Measurements from ENCODE around the gene DCLK3. TPM values are rescaled to one million over a fixed set of nuclear protein-coding genes. Genes with fewer than 3 reads are reported as not detected.

Gene DCLK3
- total and polyA plus RNA-seq, 2 donors (not counting 1 experiment from before 2014, with no cell fraction given) = not detected

DNA sequence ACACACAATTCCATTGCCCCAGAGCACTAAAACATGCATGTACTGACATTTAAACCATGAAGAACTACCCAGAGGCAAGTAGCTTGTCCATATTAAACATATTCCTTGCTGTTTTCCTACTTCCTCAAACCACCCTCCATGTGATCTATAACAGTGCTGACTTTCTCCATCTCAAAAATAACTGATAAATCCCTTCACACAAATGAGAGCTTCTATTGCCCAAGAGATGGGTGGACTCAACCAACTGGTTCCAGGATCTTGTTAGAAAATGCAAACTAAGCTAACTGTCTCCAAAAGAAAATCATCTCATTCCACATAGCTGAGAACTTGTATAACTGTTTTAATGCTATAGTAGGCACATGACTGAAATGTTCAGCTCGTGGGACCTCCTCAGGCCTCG is 29.6 kb downstream of the DCLK3 start:
- Histone ChIP-seq H3K27me3 (replicated peaks in 1 of 4; ENCODE audit: control extremely low read depth in 1 of 4, control insufficient read depth in 3 of 4, insufficient read depth in 4 of 4, low read length in 3 of 4) (no peaks in the 10 kb centered on the region), H3K27ac (ENCODE audit: low read length in 2 of 2) (no peak overlapping the region), H4K20me1 (ENCODE audit: control insufficient read depth, insufficient read depth, low read length, poor library complexity, severe bottlenecking) (no peaks in the 10 kb centered on the region), H2AFZ (ENCODE audit: insufficient read depth, low read depth, low read length, poor library complexity, severe bottlenecking) (no peak overlapping the region), H3K79me2 (ENCODE audit: control insufficient read depth, insufficient read depth, low read length) (no peaks in the 10 kb centered on the region), H3K4me1 (ENCODE audit: control insufficient read depth in 2 of 2, insufficient read depth in 2 of 2, low read length in 2 of 2) (no peaks in the 10 kb centered on the region), H3K4me2 (replicated peaks; ENCODE audit: low read depth, low read length, poor library complexity, severe bottlenecking) (no peak overlapping the region), H3K9me3 (ENCODE audit: control extremely low read depth in 1 of 3, control insufficient read depth in 2 of 3, insufficient read depth in 1 of 3, low read length in 2 of 3) (no peaks in the 10 kb centered on the region), H3K4me3 (ENCODE audit: control extremely low read depth in 1 of 5, extremely low read depth in 1 of 5, insufficient read depth in 1 of 5, low read depth in 2 of 5, low read length in 4 of 5) (no peak overlapping the region), H3K36me3 (replicated peaks in 1 of 2; ENCODE audit: control extremely low read depth in 1 of 2, control insufficient read depth in 1 of 2, extremely low read depth in 1 of 2, insufficient read depth in 2 of 2, low read length in 1 of 2) (no peaks in the 10 kb centered on the region), H3K9ac (ENCODE audit: low read length) (no peak overlapping the region)
- no peak overlapping the region for H3K27ac Mint-ChIP-seq
- POLR2A ChIA-PET = no interaction called here
- ATAC-seq (ENCODE audit: low read depth) (no peak), DNase-seq (no peak)
- no peak overlapping the region for H3K4me3 Mint-ChIP-seq
- H3K4me1 Mint-ChIP-seq = no peaks in the 10 kb centered on the region
- H3K27me3 Mint-ChIP-seq = peaks cover 9% of the 10 kb centered on the region
- TF ChIP-seq EZH2 (IDR thresholded peaks at IDR 0.05; ENCODE audit: borderline replicate concordance, insufficient read depth, low read depth, low read length, poor library complexity, severe bottlenecking) = no peak
- CTCF ChIA-PET = interaction anchor here (0.8 to 3.0 kb wide), 3 partner anchors 16 to 479 kb away, joined by 3 to 10 read pairs (median 3); no protein-coding TSS in a partner anchor
- intact Hi-C loops (cut with micrococcal nuclease) = no loop called here
- 89% methylated on average over 1 of the region's 2 CpGs for WGBS (ENCODE audit: insufficient coverage)
- H3K9me3 Mint-ChIP-seq (ENCODE audit: insufficient read depth) = no peaks in the 10 kb centered on the region

GRCh38 chr3:36733723-36734122 is 30.6 kb downstream of the DCLK3 start:
- Mint-ChIP-seq H3K27ac (no peak overlapping the region), H3K9me3 (ENCODE audit: insufficient read depth) (no peaks in the 10 kb centered on the region), H3K4me3 (no peak overlapping the region), H3K27me3 (peaks cover 11% of the 10 kb centered on the region), H3K4me1 (no peaks in the 10 kb centered on the region)
- ATAC-seq (ENCODE audit: low read depth) (no peak), DNase-seq (no peak)
- no peak overlapping the region for H3K9ac ChIP-seq (ENCODE audit: low read length)
- no peaks in the 10 kb centered on the region for H4K20me1 ChIP-seq (ENCODE audit: control insufficient read depth, insufficient read depth, low read length, poor library complexity, severe bottlenecking)
- peaks cover 0 to under 1% (median 0%) of the 10 kb centered on the region in 4 experiments for H3K27me3 ChIP-seq (replicated peaks in 1 of 4; ENCODE audit: control extremely low read depth in 1 of 4, control insufficient read depth in 3 of 4, insufficient read depth in 4 of 4, low read length in 3 of 4)
- no peaks in the 10 kb centered on the region for H3K36me3 ChIP-seq (replicated peaks in 1 of 2; ENCODE audit: control extremely low read depth in 1 of 2, control insufficient read depth in 1 of 2, extremely low read depth in 1 of 2, insufficient read depth in 2 of 2, low read length in 1 of 2)
- H3K9me3 ChIP-seq (ENCODE audit: control extremely low read depth in 1 of 3, control insufficient read depth in 2 of 3, insufficient read depth in 1 of 3, low read length in 2 of 3) = no peaks in the 10 kb centered on the region
- ChIA-PET CTCF (interaction anchor here (0.7 to 3.0 kb wide), 3 partner anchors 225 to 480 kb away, joined by 3 to 10 read pairs (median 5); no protein-coding TSS in a partner anchor), POLR2A (no interaction called here)
- H3K4me3 ChIP-seq (ENCODE audit: control extremely low read depth in 1 of 5, extremely low read depth in 1 of 5, insufficient read depth in 1 of 5, low read depth in 2 of 5, low read length in 4 of 5) = no peak overlapping the region
- TF ChIP-seq EZH2 (IDR thresholded peaks at IDR 0.05; ENCODE audit: borderline replicate concordance, insufficient read depth, low read depth, low read length, poor library complexity, severe bottlenecking) = no peak
- TF ChIP-seq CTCF (IDR thresholded peaks at IDR 0.05) = no peak
- WGBS (ENCODE audit: insufficient coverage) = no CpG with 5 or more reads among the region's 1 CpG
- intact Hi-C loops (cut with micrococcal nuclease) = no loop called here
- H3K27ac ChIP-seq (ENCODE audit: low read length in 2 of 2) = no peak overlapping the region
- H3K4me1 ChIP-seq (ENCODE audit: control insufficient read depth in 2 of 2, insufficient read depth in 2 of 2, low read length in 2 of 2) = no peaks in the 10 kb centered on the region
- H2AFZ ChIP-seq (ENCODE audit: insufficient read depth, low read depth, low read length, poor library complexity, severe bottlenecking) = no peak overlapping the region
- no peak overlapping the region for H3K4me2 ChIP-seq (replicated peaks; ENCODE audit: low read depth, low read length, poor library complexity, severe bottlenecking)
- H3K79me2 ChIP-seq (ENCODE audit: control insufficient read depth, insufficient read depth, low read length) = no peaks in the 10 kb centered on the region

Measured in B cell (primary cell).